HG02571 (cell line): ENCODE data around the gene RHOT1.
"Not testable (repeated sequence)": the region's sequence is repeated elsewhere in the genome, so short reads cannot be mapped to it uniquely, and the experiment has no call there.

Source experiments
- ATAC-seq: cut with Tn5 transposase; IDR thresholded peaks from one replicate; pipeline ENCODE4 v1.9.1; 2021; ENCODE audit warnings: mild to moderate bottlenecking, moderate library complexity; ENCODE audit not compliant: unreplicated experiment

The RHOT1 gene

DNA sequence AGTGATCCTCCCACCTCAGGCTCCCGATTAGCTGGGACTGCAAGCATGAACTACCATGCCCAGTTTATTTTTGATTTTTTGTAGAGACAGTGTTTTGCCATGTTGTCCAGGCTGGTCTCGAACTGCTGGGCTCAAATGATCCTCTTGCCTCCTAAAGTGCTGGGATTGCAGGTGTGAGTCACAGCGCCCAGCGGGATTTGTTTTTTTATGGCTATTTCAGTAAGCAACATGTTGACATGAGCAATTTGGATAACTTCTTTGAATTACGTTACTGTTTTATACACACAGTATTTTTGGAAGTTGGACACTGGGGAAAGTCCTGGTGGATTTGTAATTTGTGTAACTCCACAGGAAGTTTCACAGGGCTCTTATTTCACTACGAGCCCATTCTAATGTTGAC is 18.5 kb upstream of the RHOT1 start:
- no peak for ATAC-seq

DNA sequence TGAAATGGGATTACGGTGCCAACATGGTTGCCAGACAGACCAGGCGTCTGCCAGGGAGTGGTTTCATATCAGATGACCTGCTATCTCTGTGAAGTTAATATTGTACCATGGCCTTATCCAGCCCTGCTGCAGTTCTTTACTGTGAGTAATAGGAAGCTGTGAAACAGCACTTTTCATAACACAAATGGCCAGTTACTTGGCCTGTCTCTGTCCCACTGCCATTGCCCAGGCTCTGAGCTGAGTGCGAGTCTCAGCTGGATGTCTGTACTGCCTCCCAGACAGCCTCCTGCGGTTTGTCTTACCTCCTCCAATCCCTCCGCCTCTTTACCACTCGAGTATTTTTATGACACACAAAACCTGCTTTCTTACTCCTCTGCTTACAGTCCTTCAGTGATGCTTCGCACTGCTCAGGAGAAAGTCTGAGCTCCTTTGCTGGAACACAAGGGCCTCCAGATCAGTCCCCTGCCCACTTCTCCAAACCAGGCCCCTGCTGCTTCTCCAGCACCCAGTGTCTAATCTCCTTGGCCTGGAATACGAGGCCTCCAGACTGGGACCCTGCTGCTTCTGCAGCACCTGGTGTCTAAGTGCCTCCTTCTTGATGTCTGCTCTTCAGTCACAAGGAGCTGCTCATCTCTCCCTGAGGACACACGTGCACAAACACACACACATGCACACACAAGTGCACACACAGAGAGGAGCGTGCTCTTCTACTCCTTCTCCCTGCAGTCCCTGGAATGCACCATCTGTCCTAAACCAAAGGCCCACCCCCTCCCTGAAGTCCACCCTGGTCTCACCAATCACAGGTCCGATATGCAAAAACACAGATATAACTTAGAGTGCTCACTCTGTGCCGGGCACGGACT is 17.1 kb upstream of the RHOT1 start:
- ATAC-seq: no peak

DNA sequence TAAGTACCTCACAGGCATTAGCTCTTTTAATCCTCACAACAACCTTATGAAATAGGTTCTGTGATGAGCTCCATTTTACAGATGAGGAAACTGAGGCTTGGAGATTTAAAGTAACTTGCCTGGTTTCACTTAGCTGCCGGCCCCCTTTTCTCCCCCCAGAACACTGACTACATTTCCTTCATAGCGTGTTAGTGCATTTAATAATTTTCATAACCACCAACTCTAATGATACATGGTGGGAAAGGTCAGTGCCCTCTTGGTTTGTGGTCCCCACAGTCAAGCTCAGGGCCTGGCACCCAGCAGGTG is 16.5 kb upstream of the RHOT1 start:
- ATAC-seq: no peak

GRCh38 chr17:32126325-32126724 is 16.0 kb upstream of the RHOT1 start:
- no peak for ATAC-seq

- ATAC-seq: no peak
Observed at GRCh38 chr17:32126746-32127145, 15.6 kb upstream of the RHOT1 start.

DNA sequence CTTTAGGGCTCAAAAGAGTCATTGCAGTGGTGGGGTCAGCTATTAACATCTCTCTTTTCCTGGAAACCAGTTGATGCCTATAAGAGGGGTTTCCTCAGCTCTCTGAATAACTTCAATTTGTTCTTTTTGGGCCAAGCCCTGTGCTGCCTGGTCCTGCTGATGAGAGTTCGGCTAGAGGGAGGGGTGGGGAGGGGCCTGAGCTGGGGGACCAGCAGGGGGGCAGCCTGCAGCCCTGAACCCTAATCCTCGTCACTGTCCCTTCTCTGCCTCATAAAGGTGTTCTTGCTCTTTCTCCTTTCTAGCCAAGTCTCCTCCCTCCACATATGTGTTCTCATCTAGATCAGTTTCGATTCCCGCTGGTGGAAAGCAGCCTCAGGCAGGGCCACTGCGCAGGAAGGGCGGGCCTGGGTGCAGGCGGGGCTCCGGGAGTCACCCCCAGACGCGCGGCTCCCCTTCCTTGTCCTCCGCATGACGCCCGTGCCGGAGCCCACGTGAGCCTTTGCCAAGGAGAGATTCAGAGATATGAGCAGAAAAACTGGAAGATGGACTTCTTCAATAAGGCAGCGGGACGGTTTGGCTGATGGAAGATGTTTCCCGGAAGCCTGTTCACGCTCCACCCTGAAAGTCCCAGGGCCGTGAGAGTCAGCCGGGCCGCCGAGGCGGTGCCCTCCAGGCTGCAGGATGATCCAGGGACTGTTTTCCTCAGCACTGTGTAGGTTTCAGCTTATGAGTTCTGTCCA is 15.0 kb upstream of the RHOT1 start:
- no peak for ATAC-seq

DNA sequence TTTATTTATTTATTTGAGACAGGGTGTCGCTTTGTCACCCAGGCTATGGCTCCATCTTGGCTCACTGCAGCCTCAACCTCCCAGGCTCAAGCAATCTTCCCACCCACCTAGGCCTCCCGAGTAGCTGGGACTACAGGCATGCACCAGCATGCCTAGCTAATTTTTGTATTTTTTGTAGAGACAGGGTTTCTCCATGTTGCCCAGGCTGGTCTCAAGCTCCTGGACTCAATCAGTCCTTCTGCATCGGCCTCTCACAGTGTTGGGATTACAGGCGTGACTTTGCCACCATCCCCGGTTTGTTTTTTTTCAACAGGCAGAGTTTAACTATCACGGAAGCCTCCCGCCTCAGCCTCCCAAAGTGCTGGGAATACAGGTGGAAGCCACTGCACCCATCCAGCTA is 13.8 kb upstream of the RHOT1 start:
- not testable (repeated sequence) for ATAC-seq

DNA sequence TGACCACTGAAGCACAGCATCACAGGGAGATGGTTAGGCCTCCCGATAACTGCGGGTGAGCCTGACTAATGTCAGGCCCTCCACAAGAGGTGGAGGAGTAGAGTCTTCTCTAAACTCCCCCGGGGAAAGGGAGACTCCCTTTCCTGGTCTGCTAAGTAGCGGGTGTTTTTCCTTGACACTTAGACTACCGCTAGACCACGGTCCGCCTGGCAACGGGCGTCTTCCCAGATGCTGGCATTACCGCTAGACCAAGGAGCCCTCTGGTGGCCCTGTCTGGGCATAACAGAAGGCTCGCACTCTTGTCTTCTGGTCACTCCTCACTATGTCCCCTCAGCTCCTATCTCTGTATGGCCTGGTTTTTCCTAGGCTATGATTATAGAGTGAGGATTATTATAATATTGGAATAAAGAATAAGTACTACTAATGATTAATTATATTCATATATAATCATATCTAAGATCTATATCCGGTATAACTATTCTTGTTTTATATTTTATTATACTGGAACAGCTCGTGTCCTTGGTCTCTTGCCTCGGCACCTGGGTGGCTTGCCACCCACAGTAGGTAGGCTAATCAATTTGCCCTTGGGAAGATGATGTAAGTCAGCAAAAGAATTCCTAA is 6.7 kb upstream of the RHOT1 start:
- ATAC-seq: not testable (repeated sequence)

DNA sequence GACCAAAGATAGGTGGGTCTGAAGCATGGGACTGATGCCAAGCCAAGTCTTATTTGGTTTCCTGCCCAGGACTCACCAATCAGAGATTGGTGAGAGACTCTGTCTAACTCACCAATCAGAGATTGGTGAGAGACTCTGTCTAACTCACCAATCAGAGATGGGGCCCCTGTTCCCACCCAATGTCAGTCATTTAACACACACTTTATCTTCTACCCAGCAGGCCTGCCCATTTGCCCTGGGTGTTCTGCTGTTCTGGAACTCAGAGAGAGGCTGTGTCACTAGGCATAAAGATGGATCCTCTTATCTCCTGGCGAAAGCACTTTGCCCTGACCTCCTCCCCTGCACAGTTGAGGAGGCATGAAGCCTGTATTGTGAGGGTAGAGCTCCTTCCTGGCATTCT is 5.4 kb upstream of the RHOT1 start:
- no peak for ATAC-seq

- not testable (repeated sequence) for ATAC-seq
Observed at GRCh38 chr17:32139504-32139903, 2.8 kb upstream of the RHOT1 start.

- ATAC-seq: no peak
Observed at GRCh38 chr17:32141258-32141657, 1.0 kb upstream of the RHOT1 start.

GRCh38 chr17:32141679-32142037 is 644 bp upstream of the RHOT1 start:
- ATAC-seq: no peak

DNA sequence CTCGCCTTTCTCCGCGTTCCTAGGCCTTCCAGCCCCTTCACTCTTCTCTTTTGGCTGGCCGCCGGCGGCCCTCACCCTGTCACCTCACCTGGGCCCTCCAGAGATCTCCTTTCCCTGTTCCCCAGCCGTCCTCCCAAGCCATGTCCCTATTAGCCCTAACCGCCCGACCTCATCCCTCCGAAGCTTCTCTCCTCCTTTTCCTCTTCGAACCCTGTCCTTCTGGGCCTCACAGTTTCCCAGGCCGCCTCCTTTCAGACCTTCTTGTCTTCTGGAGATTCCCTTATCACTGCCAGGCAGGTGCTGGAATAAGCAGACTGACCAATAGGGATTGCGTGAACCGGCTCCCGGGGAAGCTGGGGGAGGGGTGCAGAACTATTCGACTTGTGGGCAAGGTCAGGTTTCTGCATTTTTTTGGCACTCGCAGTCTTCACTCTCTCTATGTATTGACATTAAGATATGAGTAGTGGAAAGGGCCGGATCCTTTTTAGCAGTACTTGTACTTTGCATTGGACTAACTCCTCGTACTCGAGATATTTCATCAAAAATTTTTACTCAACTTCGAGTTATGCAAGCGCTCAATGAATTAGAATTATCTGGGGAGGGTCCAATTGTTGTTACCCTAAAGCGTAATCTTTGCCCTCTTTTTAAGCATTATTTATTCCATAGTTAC is 690 bp downstream of the RHOT1 start:
- ATAC-seq: no peak

- ATAC-seq: no peak
Observed at GRCh38 chr17:32143527-32143870, 1.2 kb downstream of the RHOT1 start.

DNA sequence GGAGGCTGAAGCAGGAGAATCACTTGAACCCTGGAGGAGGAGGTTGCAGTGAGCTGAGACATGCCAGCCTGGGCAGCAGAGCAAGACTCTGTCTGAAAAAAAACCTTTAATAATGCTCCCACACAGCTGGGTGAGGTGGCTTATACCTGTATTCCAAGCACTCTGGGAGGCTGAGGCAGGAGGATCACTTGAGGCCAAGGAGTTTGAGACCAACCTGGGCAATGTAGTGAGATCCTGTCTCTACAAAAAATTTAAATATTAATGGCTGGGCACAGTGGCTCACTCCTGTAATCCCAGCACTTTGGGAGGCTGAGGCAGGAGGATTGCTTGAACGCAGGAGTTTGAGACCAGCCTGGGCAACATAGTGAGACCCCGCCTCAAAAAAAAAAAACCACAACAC is 2.1 kb downstream of the RHOT1 start:
- ATAC-seq: not testable (repeated sequence)

DNA sequence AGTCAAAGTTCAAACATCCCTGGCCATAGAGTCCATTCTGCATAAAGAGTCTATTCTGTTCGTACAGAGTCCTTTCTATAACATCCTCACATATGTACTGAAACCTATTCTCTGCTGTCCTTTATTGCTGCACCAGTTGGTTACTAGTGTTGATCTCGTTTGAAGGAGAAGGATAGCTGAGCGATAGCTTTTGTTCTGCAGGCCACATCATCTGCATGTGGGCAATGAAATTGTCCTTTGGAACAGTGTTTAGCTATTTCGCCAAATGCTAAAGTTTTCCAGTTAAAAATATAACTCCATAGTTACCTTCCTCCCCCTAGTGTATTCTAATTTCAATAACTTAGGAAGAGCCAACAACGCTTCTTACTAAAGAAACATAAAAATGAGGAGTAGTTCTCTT is 6.0 kb downstream of the RHOT1 start:
- no peak for ATAC-seq

DNA sequence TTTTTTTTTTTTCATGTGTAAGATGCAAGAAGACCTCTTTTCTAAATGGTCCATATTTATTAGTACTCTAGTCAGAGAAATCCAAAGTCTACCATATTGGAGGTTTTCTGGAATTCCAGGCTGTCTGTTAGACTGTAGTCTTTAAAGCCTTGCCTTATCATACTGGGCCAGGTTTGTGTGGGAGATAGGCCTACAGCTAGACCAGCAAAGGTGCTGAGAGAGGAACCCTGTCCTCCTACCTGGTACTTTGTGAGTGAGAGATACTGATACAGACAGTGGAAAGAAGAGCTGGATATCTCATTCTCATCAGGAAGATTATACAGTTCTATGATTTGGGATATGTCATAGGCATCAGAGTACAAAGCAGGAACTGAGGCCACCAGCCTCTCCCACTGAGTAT is 8.1 kb downstream of the RHOT1 start:
- ATAC-seq: no peak

DNA sequence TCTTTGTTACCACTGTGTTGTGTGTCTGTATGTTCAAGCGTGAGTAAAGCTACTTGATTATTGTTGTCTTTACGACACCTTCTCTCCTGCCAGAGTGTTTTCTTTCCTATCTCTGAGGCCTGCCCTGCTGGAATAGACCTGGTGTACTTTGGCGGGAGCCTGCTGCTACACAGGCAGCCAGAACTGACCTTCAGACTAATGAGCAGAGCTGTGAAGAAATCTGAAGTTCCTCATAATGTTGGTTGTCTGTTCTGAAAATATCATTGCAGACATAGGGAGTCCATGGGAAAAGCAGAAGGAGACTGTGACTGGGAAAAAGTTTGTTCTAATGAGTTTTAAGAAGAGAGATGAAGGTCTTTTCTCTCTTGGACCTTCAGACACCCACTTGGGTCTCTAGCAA is 9.8 kb downstream of the RHOT1 start:
- no peak for ATAC-seq

DNA sequence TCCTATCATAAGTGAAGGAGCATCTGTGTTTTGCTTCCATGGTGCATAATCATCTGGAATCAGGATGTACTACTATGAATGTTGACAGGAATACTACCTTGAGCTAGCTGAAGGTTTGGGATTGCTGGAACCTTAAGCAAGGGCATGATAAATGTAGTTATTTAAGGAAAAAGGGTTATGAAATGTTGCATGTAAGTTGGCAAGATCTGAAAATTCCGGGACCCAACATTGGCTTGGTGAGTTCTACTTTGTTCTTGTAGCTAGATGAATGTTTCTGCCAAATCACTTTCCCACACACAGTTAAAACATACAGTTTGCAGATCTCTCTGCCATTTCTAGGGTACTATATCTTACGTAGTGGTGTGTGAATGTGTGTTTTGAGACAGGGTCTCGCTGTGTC is 13.6 kb downstream of the RHOT1 start:
- ATAC-seq: no peak

- no peak for ATAC-seq
Observed at GRCh38 chr17:32156656-32157055, 14.4 kb downstream of the RHOT1 start.

- no peak for ATAC-seq
Observed at GRCh38 chr17:32157225-32157624, 14.9 kb downstream of the RHOT1 start.
